Effector memory CD4-positive, alpha-beta T cell (primary cell): ENCODE data around the gene SCN9A.

Experiments used
- DNase-seq, 3 donors: peaks; one replicate each; pipeline ENCODE4 v3.0.0-alpha.2; 2020
- H3K27ac ChIP-seq: 2 replicates; pipeline ENCODE4 v1.7.0; 2013; ENCODE audit warnings: mild to moderate bottlenecking, low read length, moderate library complexity; ENCODE audit not compliant: insufficient read depth, poor library complexity, severe bottlenecking
- H3K27me3 ChIP-seq: replicated peaks from 2 replicates; pipeline ENCODE4 v1.7.0; 2013; ENCODE audit warnings: mild to moderate bottlenecking, low read length; ENCODE audit not compliant: insufficient read depth, control insufficient read depth, poor library complexity, severe bottlenecking
- H3K36me3 ChIP-seq: 2 replicates; pipeline ENCODE4 v1.7.0; 2013; ENCODE audit warnings: mild to moderate bottlenecking, low read length, moderate library complexity; ENCODE audit not compliant: control insufficient read depth, insufficient read depth
- H3K4me1 ChIP-seq: 2 replicates; pipeline ENCODE4 v1.7.0; 2013; ENCODE audit warnings: low read length, mild to moderate bottlenecking; ENCODE audit not compliant: control insufficient read depth, insufficient read depth, poor library complexity, severe bottlenecking
- H3K4me3 ChIP-seq: 2 replicates; pipeline ENCODE4 v1.7.0; 2013; ENCODE audit warnings: low read length, low read depth, mild to moderate bottlenecking; ENCODE audit not compliant: insufficient read depth, poor library complexity, severe bottlenecking
- H3K9me3 ChIP-seq: 2 replicates; pipeline ENCODE4 v1.7.0; 2013; ENCODE audit warnings: mild to moderate bottlenecking, low read length, moderate library complexity; ENCODE audit not compliant: control insufficient read depth

The SCN9A gene

GRCh38 chr2:166376873-166377272 is 1.1 kb upstream of the SCN9A start:
- no peak for DNase-seq
- Histone ChIP-seq H3K4me3 (no peak overlapping the region), H3K27me3 (no peaks in the 10 kb centered on the region), H3K9me3 (no peaks in the 10 kb centered on the region), H3K36me3 (no peaks in the 10 kb centered on the region), H3K27ac (no peak overlapping the region), H3K4me1 (no peaks in the 10 kb centered on the region)

GRCh38 chr2:166376488-166376828 is 714 bp upstream of the SCN9A start:
- no peak overlapping the region for H3K4me3 ChIP-seq
- H3K27me3 ChIP-seq, result no peaks in the 10 kb centered on the region
- H3K36me3 ChIP-seq, result no peaks in the 10 kb centered on the region
- no peaks in the 10 kb centered on the region for H3K4me1 ChIP-seq
- H3K9me3 ChIP-seq, result no peaks in the 10 kb centered on the region
- DNase-seq, result no peak
- no peak overlapping the region for H3K27ac ChIP-seq

- H3K4me1 ChIP-seq, result no peaks in the 10 kb centered on the region
- no peaks in the 10 kb centered on the region for H3K36me3 ChIP-seq
- H3K27me3 ChIP-seq, result no peaks in the 10 kb centered on the region
- H3K9me3 ChIP-seq, result no peaks in the 10 kb centered on the region
- no peak overlapping the region for H3K27ac ChIP-seq
- DNase-seq, result no peak
- no peak overlapping the region for H3K4me3 ChIP-seq
Measured at GRCh38 chr2:166375195-166375735, 479 bp downstream of the SCN9A start.

DNA sequence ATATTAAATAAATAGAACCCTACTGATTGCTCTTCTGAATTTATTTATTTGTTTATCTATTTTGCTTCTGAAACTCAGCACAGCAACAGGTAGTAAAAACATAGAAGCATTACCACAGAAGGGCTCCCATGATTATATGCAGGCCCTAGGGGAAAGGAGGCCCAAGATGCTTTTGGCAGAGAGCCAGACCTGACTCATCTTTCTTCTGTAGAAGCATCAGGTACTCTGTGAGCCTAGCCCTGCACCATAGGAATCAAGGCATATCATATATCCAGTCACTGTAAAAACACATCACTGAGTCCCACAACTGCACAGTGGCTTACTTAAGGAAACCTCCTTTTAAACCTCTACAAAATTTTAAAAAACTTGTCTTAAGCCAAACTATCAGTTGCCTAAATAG is 1.8 kb downstream of the SCN9A start:
- Histone ChIP-seq H3K36me3 (no peaks in the 10 kb centered on the region), H3K27ac (no peak overlapping the region), H3K4me3 (no peak overlapping the region), H3K27me3 (no peaks in the 10 kb centered on the region), H3K9me3 (no peaks in the 10 kb centered on the region), H3K4me1 (no peaks in the 10 kb centered on the region)
- DNase-seq, result no peak

GRCh38 chr2:166373539-166373938 is 2.2 kb downstream of the SCN9A start:
- no peak for DNase-seq
- H3K4me3 ChIP-seq, result no peak overlapping the region
- H3K27ac ChIP-seq, result no peak overlapping the region
- no peaks in the 10 kb centered on the region for H3K27me3 ChIP-seq
- H3K36me3 ChIP-seq, result no peaks in the 10 kb centered on the region
- no peaks in the 10 kb centered on the region for H3K9me3 ChIP-seq
- H3K4me1 ChIP-seq, result no peaks in the 10 kb centered on the region

DNA sequence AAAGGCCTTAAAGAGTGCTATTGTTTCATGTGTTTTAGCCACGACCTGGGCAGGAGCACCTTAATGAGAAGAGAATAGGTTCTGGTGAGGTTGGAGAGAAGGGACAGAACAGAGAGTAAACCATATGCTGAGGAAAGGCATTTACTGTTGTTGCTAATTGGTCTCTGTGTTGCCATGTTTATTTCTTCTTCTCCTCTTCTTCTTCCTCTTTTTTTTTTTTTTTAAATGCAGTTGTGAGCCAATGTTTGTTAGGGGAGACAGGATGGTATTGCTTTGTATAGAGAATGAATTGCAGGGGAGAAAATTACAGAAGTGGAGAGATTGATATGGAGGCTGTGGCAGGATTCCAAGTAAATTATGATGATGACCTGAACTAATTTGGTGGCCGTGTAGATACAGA is 2.6 kb downstream of the SCN9A start:
- Histone ChIP-seq H3K27ac (no peak overlapping the region), H3K36me3 (no peaks in the 10 kb centered on the region), H3K4me1 (no peaks in the 10 kb centered on the region), H3K4me3 (no peak overlapping the region), H3K9me3 (no peaks in the 10 kb centered on the region), H3K27me3 (no peaks in the 10 kb centered on the region)
- no peak for DNase-seq

- Histone ChIP-seq H3K4me1 (no peaks in the 10 kb centered on the region), H3K4me3 (no peak overlapping the region), H3K36me3 (no peaks in the 10 kb centered on the region), H3K27me3 (no peaks in the 10 kb centered on the region), H3K27ac (no peak overlapping the region), H3K9me3 (no peaks in the 10 kb centered on the region)
- no peak for DNase-seq
Measured at GRCh38 chr2:166372046-166372445, 3.7 kb downstream of the SCN9A start.

- Histone ChIP-seq H3K4me1 (no peaks in the 10 kb centered on the region), H3K4me3 (no peak overlapping the region), H3K27ac (no peak overlapping the region), H3K9me3 (no peaks in the 10 kb centered on the region), H3K27me3 (no peaks in the 10 kb centered on the region), H3K36me3 (no peaks in the 10 kb centered on the region)
- DNase-seq, result no peak
Measured at GRCh38 chr2:166365803-166366420, 9.8 kb downstream of the SCN9A start.

- no peak for DNase-seq
- no peaks in the 10 kb centered on the region for H3K9me3 ChIP-seq
- no peaks in the 10 kb centered on the region for H3K4me1 ChIP-seq
- H3K27ac ChIP-seq, result no peak overlapping the region
- no peaks in the 10 kb centered on the region for H3K27me3 ChIP-seq
- H3K36me3 ChIP-seq, result no peaks in the 10 kb centered on the region
- H3K4me3 ChIP-seq, result no peak overlapping the region
Measured at GRCh38 chr2:166365239-166365638, 10.5 kb downstream of the SCN9A start.

- no peaks in the 10 kb centered on the region for H3K27me3 ChIP-seq
- no peaks in the 10 kb centered on the region for H3K4me1 ChIP-seq
- H3K9me3 ChIP-seq, result no peaks in the 10 kb centered on the region
- no peak for DNase-seq
- no peaks in the 10 kb centered on the region for H3K36me3 ChIP-seq
- H3K4me3 ChIP-seq, result no peak overlapping the region
- no peak overlapping the region for H3K27ac ChIP-seq
Measured at GRCh38 chr2:166364476-166365161, 11.1 kb downstream of the SCN9A start.
